Endothelial cell of umbilical vein (primary cell): ENCODE measurements around the gene WDHD1.

ENCODE experiments used
- EZH2 ChIP-seq: IDR thresholded peaks from 2 replicates; pipeline ENCODE4 v1.6.1; 2012; ENCODE audit warnings: borderline replicate concordance, low read depth, mild to moderate bottlenecking, moderate library complexity, low read length, inconsistent platforms; ENCODE audit not compliant: severe bottlenecking
- GATA2 ChIP-seq: IDR thresholded peaks from 2 replicates; pipeline ENCODE4 v1.7.0; 2011; ENCODE audit warnings: low read depth, mild to moderate bottlenecking, moderate library complexity, mixed read lengths, low read length; ENCODE audit not compliant: insufficient read length, insufficient read depth
- JUN ChIP-seq: IDR thresholded peaks from 2 replicates; pipeline ENCODE4 v1.6.1; 2011; ENCODE audit warnings: borderline replicate concordance, low read depth; ENCODE audit not compliant: insufficient read length, insufficient read depth
- MYC ChIP-seq: IDR thresholded peaks from one replicate; pipeline ENCODE4 v1.6.1; 2011; ENCODE audit warnings: mild to moderate bottlenecking, low read depth, low read length
- POLR2A ChIP-seq: IDR thresholded peaks from 2 replicates; pipeline ENCODE4 v1.6.1; 2012; ENCODE audit warnings: low read depth, mild to moderate bottlenecking, control low read depth, low read length
- POLR2AphosphoS5 ChIP-seq: IDR thresholded peaks from 2 replicates; pipeline ENCODE4 v1.6.1; 2012; ENCODE audit warnings: low read depth, mild to moderate bottlenecking, control low read depth, low read length, moderate library complexity; ENCODE audit not compliant: insufficient read depth
- TF ChIP-seq, protein P1 (sequence below), 2 donors: IDR thresholded peaks; 1 replicate in 1 of 2; 2 replicates in 1 of 2; pipeline ENCODE4 v1.5.1; 2011; ENCODE audit warnings: low read length in 2 of 2, mild to moderate bottlenecking in 2 of 2, moderate library complexity in 2 of 2, control low read depth in 1 of 2, inconsistent platforms in 1 of 2, low read depth in 1 of 2; ENCODE audit not compliant: insufficient read depth in 1 of 2; ENCODE audit errors: extremely low read depth in 1 of 2
- TF ChIP-seq, protein P2 (sequence below): IDR thresholded peaks from 2 replicates; pipeline ENCODE4 v1.6.1; 2011; ENCODE audit not compliant: insufficient read depth, insufficient read length

DNA sequence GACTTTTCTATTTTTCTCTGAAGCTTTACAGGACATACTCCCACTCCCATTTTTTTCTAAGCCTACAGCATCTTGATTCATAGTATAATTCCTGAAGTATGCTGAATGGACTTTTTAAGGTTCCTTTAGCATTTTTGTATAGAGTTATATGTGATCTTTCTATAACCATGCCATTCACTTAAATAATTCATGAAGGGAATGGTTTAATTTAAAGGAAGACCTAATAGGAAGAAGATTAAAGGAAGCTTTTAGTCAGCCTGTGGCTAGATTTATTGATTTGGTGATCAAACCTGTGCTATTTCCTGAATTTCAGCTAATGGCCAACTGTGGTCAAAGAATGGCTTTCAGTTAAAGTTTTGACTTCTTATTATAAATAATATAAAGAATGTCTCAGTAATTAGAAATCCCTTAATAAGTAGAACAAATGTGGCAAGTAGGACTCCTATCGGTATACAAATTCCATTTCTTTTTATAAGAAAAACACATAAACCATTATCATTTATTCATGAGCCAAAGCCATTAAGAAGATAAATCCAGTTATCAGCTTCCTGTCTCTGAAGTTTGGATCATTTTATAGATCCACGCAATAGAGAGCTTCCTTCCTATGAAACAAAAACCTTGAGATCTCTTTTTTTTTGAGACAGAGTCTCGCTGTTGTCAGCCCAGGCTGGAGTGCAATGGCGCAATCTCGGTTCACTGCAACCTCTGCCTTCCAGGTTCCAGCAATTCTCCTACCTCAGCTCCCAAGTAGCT, 20.6 kb upstream of the WDHD1 start:
- TF ChIP-seq, protein P1, sequence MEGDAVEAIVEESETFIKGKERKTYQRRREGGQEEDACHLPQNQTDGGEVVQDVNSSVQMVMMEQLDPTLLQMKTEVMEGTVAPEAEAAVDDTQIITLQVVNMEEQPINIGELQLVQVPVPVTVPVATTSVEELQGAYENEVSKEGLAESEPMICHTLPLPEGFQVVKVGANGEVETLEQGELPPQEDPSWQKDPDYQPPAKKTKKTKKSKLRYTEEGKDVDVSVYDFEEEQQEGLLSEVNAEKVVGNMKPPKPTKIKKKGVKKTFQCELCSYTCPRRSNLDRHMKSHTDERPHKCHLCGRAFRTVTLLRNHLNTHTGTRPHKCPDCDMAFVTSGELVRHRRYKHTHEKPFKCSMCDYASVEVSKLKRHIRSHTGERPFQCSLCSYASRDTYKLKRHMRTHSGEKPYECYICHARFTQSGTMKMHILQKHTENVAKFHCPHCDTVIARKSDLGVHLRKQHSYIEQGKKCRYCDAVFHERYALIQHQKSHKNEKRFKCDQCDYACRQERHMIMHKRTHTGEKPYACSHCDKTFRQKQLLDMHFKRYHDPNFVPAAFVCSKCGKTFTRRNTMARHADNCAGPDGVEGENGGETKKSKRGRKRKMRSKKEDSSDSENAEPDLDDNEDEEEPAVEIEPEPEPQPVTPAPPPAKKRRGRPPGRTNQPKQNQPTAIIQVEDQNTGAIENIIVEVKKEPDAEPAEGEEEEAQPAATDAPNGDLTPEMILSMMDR (IDR thresholded peaks at IDR 0.05; ENCODE audit: extremely low read depth in 1 of 2, insufficient read depth in 1 of 2, low read depth in 1 of 2, low read length in 2 of 2), result no peak
- TF ChIP-seq POLR2AphosphoS5 (no peak), JUN (no peak), POLR2A (no peak), EZH2 (no peak), MYC (no peak), GATA2 (no peak)
- TF ChIP-seq, protein P2, sequence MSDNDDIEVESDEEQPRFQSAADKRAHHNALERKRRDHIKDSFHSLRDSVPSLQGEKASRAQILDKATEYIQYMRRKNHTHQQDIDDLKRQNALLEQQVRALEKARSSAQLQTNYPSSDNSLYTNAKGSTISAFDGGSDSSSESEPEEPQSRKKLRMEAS, result no peak
